GM12878 (cell line): ENCODE measurements around the gene ADCK1.

Experiments used
- CHD4 ChIP-seq: fragments of 200-600 bp; sonication (generic); IDR thresholded peaks from 2 replicates; pipeline ENCODE4 v1.6.1; 2016; ENCODE audit warnings: mild to moderate bottlenecking
- E2F4 ChIP-seq: IDR thresholded peaks from 2 replicates; pipeline ENCODE4 v1.6.1; 2012; ENCODE audit warnings: low read depth, low read length, improper control_type of control experiment
- EZH2 ChIP-seq: IDR thresholded peaks from 2 replicates; pipeline ENCODE4 v1.6.1; 2012; ENCODE audit warnings: low read depth, mild to moderate bottlenecking, control low read depth, inconsistent platforms, low read length, borderline replicate concordance; ENCODE audit not compliant: control insufficient read depth
- FOXM1 ChIP-seq: IDR thresholded peaks from 2 replicates; pipeline ENCODE4 v1.6.1; 2012; ENCODE audit warnings: low read depth, mild to moderate bottlenecking, inconsistent platforms, low read length, moderate library complexity
- RFX5 ChIP-seq: IDR thresholded peaks from 2 replicates; pipeline ENCODE4 v1.6.1; 2011; ENCODE audit warnings: low read depth, low read length, improper control_type of control experiment

- TF ChIP-seq RFX5 = no peak
- TF ChIP-seq E2F4 = no peak
- TF ChIP-seq CHD4 = no peak
- TF ChIP-seq EZH2 = no peak
- TF ChIP-seq FOXM1 = no peak
Measured at GRCh38 chr14:77867476-77867875, 67.6 kb downstream of the ADCK1 start.
